Epidermal melanocyte (primary cell): ENCODE data around the gene SPATA45.
A peak's percentile ranks its signal among the peaks of the same experiment; 100 is the strongest.
"Not testable (repeated sequence)": the region's sequence is repeated elsewhere in the genome, so short reads cannot be mapped to it uniquely, and the experiment has no call there.

Experiments
- DNase-seq: peaks from one replicate; pipeline ENCODE4 v3.0.0; 2011; ENCODE audit warnings: low spot score; ENCODE audit not compliant: insufficient read length

SPATA45 gene

DNA sequence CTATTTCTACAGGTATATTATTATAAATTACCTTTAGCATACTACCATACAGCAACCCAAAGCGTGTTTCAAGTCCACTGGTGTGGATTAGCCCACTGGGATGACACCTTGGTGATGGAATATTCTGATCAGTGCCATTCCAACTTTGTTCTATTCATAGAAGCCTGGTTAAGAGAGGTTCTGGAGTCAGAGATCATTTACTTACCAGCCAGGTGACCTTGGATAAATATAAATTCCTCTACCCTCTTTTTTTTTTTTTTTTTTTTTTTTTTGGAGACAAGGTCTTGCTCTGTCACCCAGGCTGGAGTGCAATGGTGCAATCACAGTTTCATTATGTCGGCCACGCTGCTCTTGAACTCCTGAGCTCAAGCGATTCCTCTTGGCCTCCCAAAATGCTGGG, at the start of gene SPATA45:
SPATA45 (minus strand) TSS at position 101 of the 400 bp plus-strand sequence. CDS start 11,500 bp downstream, outside the sequence.
- no peak for DNase-seq

GRCh38 chr1:212892108-212892507, 44.7 kb upstream of the SPATA45 start:
- DNase-seq: no peak

DNA sequence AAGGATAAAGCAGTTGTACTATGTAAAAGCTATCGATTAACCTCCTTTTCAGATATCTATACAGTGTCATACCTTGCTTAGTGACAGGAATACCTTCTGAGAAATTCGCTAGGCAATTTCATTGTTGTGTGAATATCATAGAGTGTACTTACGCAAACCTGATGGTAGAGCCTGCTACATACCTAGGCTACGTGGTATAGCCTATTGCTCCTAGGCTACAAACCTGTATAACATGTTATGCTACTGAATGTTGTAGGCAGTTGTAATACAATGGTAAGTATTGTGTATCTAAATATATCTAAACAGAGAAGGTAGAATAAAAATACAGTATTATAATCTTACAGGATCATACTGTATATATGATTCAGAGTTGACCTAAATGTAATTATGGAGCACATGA, 37.1 kb upstream of the SPATA45 start:
- no peak for DNase-seq

GRCh38 chr1:212879947-212880690, 32.7 kb upstream of the SPATA45 start:
- no peak for DNase-seq

DNA sequence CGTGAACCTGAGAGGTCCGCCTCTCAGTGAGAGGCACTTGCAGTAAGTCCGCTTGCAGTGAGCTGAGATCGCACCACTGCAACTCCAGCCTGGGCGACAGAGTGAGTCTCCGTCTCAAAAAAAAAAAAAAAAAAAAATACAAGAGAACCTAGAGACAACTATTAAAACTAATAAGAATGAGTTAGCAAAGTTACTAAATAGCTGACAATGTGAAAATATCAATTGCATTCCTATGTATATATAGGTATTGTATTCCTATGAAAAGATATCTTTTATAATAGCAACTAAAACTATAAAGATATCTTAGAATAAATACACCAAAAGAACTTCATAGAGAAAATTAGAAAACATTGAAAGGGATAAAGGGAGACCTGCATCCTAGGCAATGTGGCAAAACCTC, 31.0 kb upstream of the SPATA45 start:
- DNase-seq: no peak

DNA sequence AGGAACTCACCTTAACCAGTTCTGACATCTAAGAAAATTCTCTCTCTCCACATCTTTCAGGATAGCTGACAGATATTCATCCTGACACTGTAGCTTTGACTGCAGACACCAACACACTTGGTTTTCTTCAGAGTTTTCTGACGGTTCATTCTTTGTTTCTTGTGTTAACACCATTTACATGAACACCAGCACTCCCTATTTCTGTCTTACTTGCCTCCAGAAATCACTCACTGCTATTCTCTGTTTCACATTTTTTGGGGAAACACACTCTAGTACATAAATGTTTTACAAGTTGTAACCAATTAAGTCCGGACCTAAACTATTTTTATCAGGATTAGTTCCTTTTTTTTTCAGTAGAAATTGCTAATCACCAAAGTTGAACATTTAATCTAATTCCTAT, 26.1 kb upstream of the SPATA45 start:
- DNase-seq: no peak

DNA sequence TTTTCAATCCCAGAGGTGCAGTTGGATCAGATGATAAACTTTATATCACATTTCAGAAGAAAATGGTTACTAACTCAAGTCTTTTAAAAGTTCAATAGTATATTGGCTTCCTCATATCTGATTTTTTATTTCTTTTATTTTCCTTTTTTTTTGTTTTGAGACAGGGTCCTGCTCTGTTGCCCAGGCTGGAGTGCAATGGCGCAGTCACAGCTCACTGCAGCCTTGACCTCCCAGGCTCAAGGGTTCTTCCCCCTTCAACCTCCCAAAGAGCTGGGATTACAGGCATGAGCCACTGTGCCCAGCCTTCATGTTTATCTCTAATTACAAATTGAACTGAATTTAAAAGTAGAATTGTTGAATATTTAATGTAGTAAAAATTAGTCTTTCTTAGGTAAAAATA, 24.5 kb upstream of the SPATA45 start:
- DNase-seq: no peak

- DNase-seq: no peak
Measured at GRCh38 chr1:212867192-212867591, 19.7 kb upstream of the SPATA45 start.

- no peak for DNase-seq
Measured at GRCh38 chr1:212864201-212864600, 16.8 kb upstream of the SPATA45 start.

- not testable (repeated sequence) for DNase-seq
Measured at GRCh38 chr1:212863345-212863744, 15.9 kb upstream of the SPATA45 start.

- no peak for DNase-seq
Measured at GRCh38 chr1:212862111-212862690, 14.8 kb upstream of the SPATA45 start.

- no peak for DNase-seq
Measured at GRCh38 chr1:212860713-212861581, 13.5 kb upstream of the SPATA45 start.

- DNase-seq: no peak
Measured at GRCh38 chr1:212858461-212859265, 11.2 kb upstream of the SPATA45 start.

GRCh38 chr1:212857992-212858460, 10.6 kb upstream of the SPATA45 start, which contains the start of gene FLVCR1:
Gene FLVCR1, plus strand, starts transcription at chr1:212858275. Its CDS starts 178 bp downstream, at chr1:212858453.
- peak; percentile 93 for DNase-seq

GRCh38 chr1:212856755-212857154, 9.3 kb upstream of the SPATA45 start:
- no peak for DNase-seq

GRCh38 chr1:212853658-212854057, 6.2 kb upstream of the SPATA45 start:
- no peak for DNase-seq

- DNase-seq: no peak
Measured at GRCh38 chr1:212852105-212852688, 4.7 kb upstream of the SPATA45 start.

DNA sequence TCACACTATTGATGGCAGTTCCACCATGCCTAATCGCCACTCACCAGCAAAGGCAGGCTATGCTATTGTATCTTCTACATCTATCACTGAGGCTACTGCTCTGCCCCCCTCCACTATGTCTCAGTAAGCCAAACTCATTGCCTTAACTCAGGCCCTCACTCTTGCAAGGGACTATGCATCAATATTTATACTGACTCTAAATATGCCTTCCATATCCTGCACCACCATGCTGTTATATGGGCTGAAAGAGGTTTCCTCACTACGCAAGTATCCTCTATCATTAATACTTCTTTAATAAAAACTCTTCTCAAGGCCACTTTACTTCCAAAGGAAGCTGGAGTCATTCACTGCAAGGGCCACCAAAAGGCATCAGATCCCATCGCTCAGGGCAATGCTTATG, 2.9 kb downstream of the SPATA45 start:
- not testable (repeated sequence) for DNase-seq

- DNase-seq: no peak
Measured at GRCh38 chr1:212838145-212838544, 9.3 kb downstream of the SPATA45 start.
